GM12801 (cell line): ENCODE measurements around the gene GABRB3.

Experiments used
- CTCF ChIP-seq: IDR thresholded peaks from one replicate; pipeline ENCODE4 v1.5.1; 2011; ENCODE audit warnings: control low read depth; ENCODE audit not compliant: insufficient read length; ENCODE audit errors: extremely low read depth

GABRB3 gene

DNA sequence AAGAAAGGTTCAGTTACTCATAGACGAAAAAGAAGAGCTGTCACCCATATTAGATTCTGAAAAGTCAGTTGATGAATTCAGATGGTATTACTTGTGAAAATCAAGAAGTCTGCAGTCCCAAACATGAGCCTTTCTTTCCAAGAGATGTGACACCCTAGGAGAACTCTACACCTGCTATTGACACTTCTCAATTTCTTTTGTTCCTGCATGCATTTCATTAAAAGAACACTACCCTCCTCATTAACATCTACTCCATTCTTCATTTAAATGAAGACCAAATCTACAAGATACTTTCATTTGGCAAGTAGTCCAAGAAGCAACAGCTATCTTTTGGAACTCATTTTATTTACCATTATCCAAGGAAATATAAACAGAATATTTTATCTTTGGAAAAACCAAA lies 6.6 kb downstream of the GABRB3 start:
- TF ChIP-seq CTCF = no peak

GRCh38 chr15:26759986-26760385 lies 12.9 kb downstream of the GABRB3 start:
- no peak for TF ChIP-seq CTCF

GRCh38 chr15:26758079-26758478 lies 14.8 kb downstream of the GABRB3 start:
- TF ChIP-seq CTCF = no peak

- no peak for TF ChIP-seq CTCF
Measured at GRCh38 chr15:26757141-26757540, 15.7 kb downstream of the GABRB3 start.

DNA sequence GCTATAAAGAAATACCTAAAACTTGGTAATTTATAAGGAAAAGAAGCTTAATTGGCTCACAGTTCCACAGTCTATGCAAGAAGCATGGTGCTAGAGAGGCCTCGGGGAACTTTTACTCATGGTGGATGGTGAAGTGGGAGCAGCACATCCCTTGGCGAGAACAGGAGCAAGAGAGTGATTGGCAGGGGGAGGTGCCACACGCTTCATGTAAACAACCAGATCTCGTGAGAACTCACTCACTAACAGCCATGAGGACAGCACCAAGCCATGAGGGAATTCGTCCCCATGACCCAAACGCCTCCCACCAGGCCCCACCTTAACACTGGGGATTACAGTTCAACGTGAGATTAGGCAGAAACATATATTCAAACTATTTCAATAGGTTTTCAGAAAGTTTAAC lies 28.0 kb downstream of the GABRB3 start:
- no peak for TF ChIP-seq CTCF

GRCh38 chr15:26739791-26740190 lies 33.1 kb downstream of the GABRB3 start:
- no peak for TF ChIP-seq CTCF

- no peak for TF ChIP-seq CTCF
Measured at GRCh38 chr15:26738996-26739395, 33.9 kb downstream of the GABRB3 start.
